Raji (cell line): ENCODE measurements around the gene PALS1.

Source experiments
- POLR2A ChIP-seq: IDR thresholded peaks from 2 replicates; pipeline ENCODE4 v1.6.1; 2011; ENCODE audit warnings: low read depth, low read length, control low read depth; ENCODE audit not compliant: insufficient read depth

The PALS1 gene

GRCh38 chr14:67270145-67270753 is 29.0 kb downstream of the PALS1 start:
- no peak for TF ChIP-seq POLR2A

GRCh38 chr14:67270933-67271332 is 29.7 kb downstream of the PALS1 start:
- no peak for TF ChIP-seq POLR2A

- TF ChIP-seq POLR2A = no peak
Observed at GRCh38 chr14:67276131-67276530, 34.9 kb downstream of the PALS1 start.

GRCh38 chr14:67280506-67280905 is 39.3 kb downstream of the PALS1 start:
- TF ChIP-seq POLR2A = no peak

- TF ChIP-seq POLR2A = no peak
Observed at GRCh38 chr14:67285876-67286452, 44.7 kb downstream of the PALS1 start.
